T-helper 2 cell (primary cell): ENCODE data around the gene HDAC9.

Source experiments
- DNase-seq, 5 experiments: peaks; one replicate each; pipeline versions ENCODE4 v3.0.0 to v3.0.0-alpha.2; 2012 to 2022
- total RNA-seq, 2 donors: gene quantifications; one replicate each; lab custom pipeline; 2026; lab: John Stamatoyannopoulos, UW

HDAC9 gene
- 1.9 to 3.9 reads per million in 2 donors for total RNA-seq

GRCh38 chr7:18495412-18496340 lies at the start of gene HDAC9:
HDAC9 (plus strand) TSS chr7:18495749; CDS start chr7:18496303, 554 bp downstream.
- no peak for DNase-seq

GRCh38 chr7:18445916-18446520 lies 49.5 kb upstream of the HDAC9 start:
- no peak for DNase-seq

- DNase-seq, result no peak
Observed at GRCh38 chr7:18450019-18450418, 45.5 kb upstream of the HDAC9 start.

GRCh38 chr7:18455606-18456005 lies 39.9 kb upstream of the HDAC9 start:
- DNase-seq, result no peak

GRCh38 chr7:18457832-18458231 lies 37.7 kb upstream of the HDAC9 start:
- no peak for DNase-seq

GRCh38 chr7:18458830-18459229 lies 36.7 kb upstream of the HDAC9 start:
- no peak for DNase-seq

GRCh38 chr7:18459484-18460245 lies 35.9 kb upstream of the HDAC9 start:
- no peak for DNase-seq

GRCh38 chr7:18461785-18462467 lies 33.6 kb upstream of the HDAC9 start:
- no peak for DNase-seq

GRCh38 chr7:18464830-18465229 lies 30.7 kb upstream of the HDAC9 start:
- DNase-seq, result no peak

GRCh38 chr7:18467011-18467410 lies 28.5 kb upstream of the HDAC9 start:
- DNase-seq, result no peak

- DNase-seq, result no peak
Observed at GRCh38 chr7:18468795-18469194, 26.8 kb upstream of the HDAC9 start.

- DNase-seq, result no peak
Observed at GRCh38 chr7:18469316-18469715, 26.2 kb upstream of the HDAC9 start.

GRCh38 chr7:18471476-18472160 lies 23.9 kb upstream of the HDAC9 start:
- DNase-seq, result no peak

GRCh38 chr7:18472161-18472483 lies 23.4 kb upstream of the HDAC9 start:
- no peak for DNase-seq

- no peak for DNase-seq
Observed at GRCh38 chr7:18473119-18473518, 22.4 kb upstream of the HDAC9 start.

GRCh38 chr7:18474944-18475343 lies 20.6 kb upstream of the HDAC9 start:
- no peak for DNase-seq

GRCh38 chr7:18475488-18475887 lies 20.1 kb upstream of the HDAC9 start:
- no peak for DNase-seq

- no peak for DNase-seq
Observed at GRCh38 chr7:18481776-18482175, 13.8 kb upstream of the HDAC9 start.

GRCh38 chr7:18488049-18488448 lies 7.5 kb upstream of the HDAC9 start:
- DNase-seq, result no peak

- no peak for DNase-seq
Observed at GRCh38 chr7:18489624-18490023, 5.9 kb upstream of the HDAC9 start.

- no peak for DNase-seq
Observed at GRCh38 chr7:18491871-18492270, 3.7 kb upstream of the HDAC9 start.

GRCh38 chr7:18494406-18494805 lies 1.1 kb upstream of the HDAC9 start:
- DNase-seq, result no peak
